ENCODE data around the gene SZRD1.
A peak's percentile ranks its signal among the peaks of the same experiment; 100 is the strongest.

The SZRD1 gene

DNA sequence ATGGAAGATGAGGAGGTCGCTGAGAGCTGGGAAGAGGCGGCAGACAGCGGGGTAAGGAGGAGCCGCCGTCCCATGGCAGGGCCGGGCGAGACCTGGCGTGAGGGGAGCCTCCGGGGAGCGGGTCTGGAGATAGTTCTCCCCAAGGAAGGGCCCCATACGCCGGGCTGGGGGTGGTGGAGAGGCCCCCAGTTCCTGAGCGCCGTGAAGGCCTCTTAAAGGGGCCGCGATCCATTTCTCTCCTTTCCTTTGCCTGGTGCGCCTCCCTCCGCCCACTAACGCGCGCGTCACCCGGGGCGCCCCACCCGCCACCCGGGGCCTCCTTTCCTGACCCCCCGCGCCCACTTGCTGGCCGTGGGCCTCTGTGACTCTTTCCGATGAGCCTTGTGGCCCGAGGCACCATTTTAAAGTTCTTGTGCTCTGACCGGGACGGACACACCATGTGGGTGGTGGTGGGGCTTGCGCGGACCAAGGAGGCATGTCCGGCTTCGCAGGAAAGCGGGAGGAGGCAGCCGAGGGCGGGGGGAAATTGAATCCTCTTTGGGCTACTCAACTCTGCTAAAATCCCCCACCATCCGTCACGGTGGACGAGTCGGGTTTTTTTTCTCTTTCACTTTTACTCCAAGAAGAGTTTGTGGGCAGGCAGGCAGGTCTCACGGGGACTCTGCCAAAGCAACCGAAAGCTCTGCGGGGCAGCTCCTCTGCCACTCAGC lies 371 bp downstream of the SZRD1 start:
- DNase-seq (ENCODE audit: low spot score) (peak; percentile 71), FAIRE-seq (no peak)

DNA sequence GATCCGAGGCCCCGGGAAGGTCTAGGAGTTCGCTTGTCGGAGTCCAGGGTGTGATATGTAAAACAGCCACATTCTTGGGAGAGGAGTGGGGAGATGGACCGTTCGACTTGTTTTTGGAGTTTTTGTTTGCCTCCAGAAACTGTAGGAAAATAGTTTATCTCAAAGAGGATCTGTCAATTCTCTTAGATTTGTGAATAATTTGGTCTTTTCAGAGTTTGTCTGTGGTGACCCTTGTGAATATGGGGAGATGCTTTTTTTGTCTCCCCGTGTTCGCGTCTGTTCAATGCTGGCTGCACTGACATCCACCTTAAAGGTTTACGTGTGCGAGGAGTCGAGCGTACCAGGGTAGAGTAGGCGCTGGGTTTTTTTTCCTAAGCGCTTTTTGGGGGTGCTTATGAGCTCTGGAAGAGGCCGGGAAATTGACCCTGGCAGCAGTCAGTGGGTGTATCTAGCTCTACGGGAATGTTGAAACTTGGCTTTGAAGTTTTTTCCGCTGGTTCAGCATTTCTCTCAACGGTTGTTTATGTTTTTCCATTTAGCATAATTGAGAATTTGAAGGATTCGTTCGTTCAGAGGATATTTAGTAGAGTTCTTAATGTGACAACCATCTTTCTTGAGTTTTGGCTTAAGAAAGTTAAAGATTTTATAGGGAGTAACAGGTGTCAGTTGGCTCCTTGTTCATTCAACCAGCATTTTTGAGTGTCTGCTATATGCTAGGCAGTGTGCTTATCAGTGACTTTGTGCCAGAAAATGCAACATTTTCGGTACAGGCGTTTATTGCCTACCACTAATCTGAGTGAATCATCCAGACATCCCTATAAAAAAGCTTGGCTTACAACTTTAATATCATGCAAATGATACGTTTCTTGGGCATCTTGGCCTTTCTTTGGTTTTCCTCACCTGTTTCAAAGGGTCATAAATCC lies 1.2 kb downstream of the SZRD1 start:
- DNase-seq (ENCODE audit: low spot score) (no peak), FAIRE-seq (no peak)

DNA sequence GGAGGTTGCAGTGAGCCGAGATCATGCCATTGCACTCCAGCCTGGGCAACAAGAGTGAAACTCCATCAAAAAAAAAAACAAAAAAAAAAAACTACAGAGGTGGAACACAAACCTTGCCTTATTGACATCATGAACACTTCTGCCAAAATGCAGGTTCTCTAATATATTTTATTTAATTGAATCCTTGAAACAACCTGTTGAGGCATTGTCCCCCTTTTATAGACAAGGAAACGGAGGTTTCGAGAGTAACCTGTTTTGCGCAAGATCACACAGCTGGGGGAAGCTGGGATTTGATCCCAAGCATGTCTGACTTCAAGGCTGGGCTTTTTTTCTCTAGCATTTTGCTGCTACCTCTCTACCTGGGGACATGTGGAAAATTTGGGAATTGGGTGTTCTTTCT lies 2.8 kb downstream of the SZRD1 start:
- no peak for DNase-seq (ENCODE audit: low spot score)
- no peak for FAIRE-seq

DNA sequence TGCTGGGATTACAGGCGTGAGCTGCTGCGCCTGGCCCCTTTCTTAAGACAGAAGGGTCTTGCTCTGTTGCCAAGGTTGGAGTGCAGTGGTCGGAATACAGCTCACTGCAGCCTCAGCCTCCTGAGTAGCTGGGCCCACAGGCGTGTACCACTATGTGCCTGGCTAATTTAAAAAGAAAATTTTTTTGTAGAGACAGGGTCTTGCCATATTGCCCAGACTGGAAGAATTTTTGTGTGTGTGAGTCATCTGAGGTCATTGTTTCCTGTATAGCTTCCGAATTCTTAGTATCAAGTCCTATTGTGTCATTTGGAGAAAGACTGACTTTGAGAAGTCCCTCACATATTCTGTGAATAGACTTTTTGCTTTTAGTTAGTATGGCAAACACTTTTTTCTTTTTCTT lies 4.7 kb downstream of the SZRD1 start:
- DNase-seq (ENCODE audit: low spot score): peak; percentile 43
- FAIRE-seq: no peak

DNA sequence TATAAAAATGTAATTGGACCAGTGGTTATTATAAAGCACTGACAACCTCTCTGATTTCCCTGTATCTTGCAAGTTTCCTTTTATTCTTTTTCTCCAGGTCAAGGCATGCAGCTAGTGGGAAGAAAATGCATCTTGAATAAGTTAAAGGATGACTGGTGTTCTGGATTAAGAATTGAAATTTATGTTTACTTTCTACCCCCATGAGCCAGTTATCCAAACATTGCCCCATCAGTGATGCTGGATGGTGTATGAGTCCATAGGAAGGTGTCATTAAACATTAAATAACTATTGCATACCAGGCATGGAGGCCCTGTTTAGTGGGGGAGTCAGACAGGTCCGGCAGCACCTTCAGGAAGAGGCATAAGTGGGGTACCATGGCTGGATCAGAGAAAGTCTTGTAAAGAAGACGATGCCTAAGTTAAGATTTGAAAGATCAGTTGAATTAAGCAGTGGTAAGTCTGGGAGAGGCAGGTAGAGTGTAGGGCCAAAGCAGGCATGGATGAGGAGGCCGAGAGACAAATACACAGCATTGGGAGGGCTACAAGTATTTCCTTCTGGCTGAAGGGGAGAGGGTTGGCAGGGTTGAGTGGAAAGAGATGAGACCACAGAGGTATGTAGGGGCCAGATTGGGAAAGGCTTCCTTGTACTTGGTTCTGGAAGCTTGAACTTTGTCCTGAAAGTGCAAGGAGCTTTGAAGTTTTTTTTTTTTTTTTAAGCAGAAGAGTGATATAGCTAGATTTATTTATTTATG lies 5.7 kb downstream of the SZRD1 start:
- DNase-seq (ENCODE audit: low spot score): no peak
- no peak for FAIRE-seq

DNA sequence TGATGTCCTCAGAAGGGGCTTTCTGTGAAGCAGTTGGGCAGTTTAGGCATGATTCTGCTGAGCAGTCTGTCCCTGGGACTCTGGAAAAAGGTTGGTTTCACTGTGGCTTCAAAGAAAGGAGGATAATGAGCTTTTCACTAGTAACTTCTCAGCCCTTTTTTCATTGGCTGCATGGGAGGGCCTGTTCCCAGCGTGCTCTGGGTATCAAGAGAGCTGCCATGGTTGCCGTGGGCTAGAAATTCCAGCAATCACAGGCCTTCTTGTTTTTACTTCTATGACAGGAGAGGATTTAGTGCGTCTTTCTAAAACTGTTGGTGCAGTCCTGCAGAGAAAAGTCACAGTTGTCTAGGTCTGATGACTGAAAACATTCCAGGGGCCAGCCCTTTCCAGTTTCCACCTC lies 7.2 kb downstream of the SZRD1 start:
- DNase-seq (ENCODE audit: low spot score): no peak
- no peak for FAIRE-seq

DNA sequence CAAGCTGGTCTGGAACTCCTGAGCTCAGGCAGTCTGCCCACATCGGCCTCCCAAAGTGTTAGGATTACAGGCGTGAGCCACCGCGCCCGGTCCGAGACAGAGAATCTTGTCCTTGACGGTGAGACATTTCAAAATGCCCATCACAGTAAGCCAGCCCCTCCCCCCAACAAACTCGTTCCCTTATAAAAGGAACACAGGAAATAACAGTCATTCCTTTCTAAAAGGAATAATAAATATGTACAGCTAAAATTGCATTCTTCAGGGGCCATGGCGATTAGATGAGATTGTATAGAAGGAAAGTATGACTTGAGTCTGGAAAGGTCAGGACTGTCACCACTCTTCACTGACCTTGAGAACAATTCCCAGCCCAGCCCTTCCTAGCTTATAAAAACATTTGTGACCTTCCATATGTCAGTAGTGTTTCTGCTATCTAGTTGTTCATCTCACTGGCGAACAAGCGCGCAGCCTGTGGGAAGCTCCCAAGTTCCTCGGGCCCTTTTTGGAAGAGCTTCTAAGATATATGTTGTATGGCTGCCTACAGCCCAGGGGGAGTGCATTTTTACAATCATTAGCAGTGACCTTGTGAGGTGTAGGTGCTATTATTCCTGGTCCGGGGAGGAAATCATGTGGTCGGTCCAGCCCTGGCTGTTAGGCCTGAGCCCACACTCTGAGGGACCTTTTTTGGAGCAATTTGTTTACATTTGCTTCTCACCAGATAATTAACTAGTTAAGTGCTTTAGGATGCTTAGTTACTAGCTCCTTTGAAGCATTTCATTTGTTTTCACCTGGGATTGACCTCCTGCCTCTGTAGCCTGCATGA lies 8.7 kb downstream of the SZRD1 start:
- DNase-seq (ENCODE audit: low spot score) (no peak), FAIRE-seq (no peak)

DNA sequence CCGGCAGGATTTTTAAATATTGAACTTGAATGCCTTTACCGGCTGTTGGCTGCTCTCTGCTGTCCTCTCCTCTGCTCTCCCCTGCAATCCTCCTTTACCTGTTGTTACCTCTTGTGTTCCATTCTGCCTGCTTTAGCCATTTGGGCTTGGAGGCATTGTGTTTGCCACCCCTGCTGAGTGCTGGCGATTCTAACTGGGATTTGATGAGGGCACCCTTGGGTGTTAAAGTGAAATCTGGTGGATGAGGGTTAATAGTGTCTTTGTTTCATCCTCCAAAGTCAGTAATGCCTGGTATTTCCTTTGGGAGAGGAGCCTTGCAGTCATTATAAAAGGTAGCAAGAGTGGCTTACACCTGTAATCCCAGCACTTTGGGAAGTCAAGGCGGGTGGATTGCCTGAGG lies 9.9 kb downstream of the SZRD1 start:
- DNase-seq (ENCODE audit: low spot score): no peak
- FAIRE-seq: no peak

DNA sequence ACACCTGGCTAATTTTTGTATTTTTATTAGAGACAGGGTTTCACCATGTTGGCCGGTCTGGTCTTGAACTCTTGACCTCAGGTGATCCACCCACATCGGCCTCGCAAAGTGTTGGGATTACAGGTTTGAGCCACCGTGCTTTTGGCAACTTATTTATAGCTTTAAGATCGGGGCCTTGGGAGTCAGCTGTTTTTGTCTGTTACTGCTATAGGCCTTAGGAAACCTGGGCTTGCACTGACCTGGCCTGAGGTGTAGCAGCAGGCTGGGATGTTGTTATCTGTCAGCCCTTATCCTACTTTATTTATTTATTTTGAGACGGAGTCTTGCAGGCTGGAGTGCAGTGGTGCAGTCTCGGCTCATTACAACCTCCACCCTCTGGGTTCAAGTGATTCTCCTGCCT lies 11.4 kb downstream of the SZRD1 start:
- DNase-seq (ENCODE audit: low spot score) (no peak), FAIRE-seq (no peak)

DNA sequence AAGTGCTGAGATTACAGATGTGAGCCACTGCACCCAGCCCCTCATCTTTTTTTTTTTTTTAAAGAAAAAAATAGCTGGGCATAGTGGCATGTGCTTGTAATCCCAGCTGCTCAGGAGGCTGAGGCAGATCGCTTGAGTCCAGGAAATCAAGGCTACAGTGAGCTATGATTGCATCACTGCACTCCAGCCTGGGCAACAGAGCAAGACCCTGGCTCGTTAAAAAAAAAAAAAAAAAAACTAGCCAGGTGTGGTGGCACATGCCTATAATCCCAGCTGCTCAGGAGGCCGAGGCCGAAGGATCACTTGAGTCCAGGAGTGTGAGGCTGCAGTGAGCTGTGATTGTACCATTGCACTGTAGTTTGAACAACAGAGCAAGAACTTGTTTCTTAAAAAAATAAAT lies 13.8 kb downstream of the SZRD1 start:
- FAIRE-seq (no peak), DNase-seq (ENCODE audit: low spot score) (no peak)

DNA sequence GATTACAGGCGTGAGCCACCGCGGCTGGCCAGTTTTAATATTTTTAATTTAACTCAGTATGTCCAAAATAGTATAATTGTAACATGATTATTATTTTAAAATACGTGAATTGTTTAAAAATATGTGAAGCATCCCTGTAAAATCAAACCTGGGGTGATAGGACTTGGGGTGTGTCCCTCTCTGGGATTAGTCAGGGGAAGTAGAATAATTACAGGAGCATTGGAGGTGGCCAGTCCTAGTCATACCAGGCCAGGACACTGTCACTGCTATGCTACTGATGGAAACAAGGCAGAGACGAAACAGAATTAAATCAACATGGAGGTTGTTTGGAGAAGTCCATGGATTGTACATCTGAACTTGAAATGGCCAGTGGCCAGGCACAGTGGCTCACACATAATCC lies 16.8 kb downstream of the SZRD1 start:
- FAIRE-seq (no peak), DNase-seq (ENCODE audit: low spot score) (no peak)

DNA sequence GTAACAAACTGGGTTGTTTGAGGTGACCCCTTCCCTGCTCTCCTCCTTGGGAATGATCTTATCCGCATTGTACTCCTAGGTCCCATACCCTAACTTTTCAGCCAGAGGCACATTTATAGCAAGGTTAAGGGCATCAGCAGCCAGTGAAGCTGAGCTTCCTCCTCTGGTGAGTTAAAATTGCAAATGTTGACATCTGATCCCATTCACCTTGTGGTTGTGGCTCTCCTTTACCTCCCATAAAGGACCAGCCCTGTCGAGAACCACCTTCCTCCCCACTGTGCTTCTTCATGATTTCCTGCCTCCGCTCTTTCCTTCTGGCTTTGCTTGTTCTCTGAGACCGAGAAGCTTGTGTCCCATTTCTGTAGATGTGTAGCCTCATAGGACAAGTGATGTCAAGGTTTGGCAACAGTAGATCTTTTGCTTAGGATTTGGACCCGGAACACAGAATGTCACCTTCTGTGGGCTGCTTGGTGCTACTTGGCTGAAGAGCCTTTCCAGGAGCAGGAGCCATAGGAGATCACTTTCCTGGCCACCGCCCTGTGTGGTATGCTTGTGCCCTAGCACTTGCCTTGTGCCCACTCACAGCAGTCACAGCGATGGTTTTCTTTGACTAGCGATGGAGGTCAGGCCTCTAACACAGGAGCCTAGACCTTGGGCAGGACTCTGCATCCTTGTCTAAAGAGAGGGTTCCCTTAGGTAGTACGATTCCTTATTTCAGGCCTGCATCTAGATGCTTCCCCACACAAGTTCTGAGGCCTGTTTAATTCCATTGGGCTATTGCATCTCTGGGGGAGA lies 18.8 kb downstream of the SZRD1 start:
- FAIRE-seq: no peak
- no peak for DNase-seq (ENCODE audit: low spot score)

DNA sequence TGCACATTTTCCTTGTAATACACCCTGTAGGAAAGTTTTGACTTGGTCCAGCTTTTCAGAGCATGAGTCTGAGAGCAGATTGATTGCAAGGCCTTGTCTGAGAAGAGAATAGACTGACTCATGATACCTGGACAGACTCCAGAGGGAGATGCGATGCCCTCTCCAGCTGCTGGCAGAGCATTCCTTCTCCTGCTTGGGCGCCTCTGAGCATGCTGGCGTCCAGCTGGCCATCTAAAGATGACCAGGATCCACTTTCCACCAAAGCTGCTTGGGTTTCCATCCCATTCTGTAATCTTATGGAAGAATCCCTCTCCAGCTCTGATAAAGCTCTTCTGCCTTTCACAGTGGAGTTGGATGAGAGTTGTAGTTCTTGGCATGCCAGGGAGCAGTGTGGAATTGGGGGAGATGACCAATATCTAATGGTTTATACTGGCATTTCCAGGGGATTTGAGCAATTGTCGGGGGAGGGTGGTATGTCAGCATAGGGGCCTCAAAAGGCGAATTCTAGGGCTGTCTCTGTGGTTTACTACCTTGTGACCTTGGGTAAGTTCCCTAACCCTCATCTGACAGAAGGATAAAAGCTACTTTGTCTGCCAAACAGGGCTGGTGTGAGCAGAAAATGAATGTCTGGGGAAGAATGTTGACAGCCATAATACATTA lies 19.5 kb downstream of the SZRD1 start:
- DNase-seq (ENCODE audit: low spot score) (peak; percentile 73), FAIRE-seq (peak; percentile 86)

DNA sequence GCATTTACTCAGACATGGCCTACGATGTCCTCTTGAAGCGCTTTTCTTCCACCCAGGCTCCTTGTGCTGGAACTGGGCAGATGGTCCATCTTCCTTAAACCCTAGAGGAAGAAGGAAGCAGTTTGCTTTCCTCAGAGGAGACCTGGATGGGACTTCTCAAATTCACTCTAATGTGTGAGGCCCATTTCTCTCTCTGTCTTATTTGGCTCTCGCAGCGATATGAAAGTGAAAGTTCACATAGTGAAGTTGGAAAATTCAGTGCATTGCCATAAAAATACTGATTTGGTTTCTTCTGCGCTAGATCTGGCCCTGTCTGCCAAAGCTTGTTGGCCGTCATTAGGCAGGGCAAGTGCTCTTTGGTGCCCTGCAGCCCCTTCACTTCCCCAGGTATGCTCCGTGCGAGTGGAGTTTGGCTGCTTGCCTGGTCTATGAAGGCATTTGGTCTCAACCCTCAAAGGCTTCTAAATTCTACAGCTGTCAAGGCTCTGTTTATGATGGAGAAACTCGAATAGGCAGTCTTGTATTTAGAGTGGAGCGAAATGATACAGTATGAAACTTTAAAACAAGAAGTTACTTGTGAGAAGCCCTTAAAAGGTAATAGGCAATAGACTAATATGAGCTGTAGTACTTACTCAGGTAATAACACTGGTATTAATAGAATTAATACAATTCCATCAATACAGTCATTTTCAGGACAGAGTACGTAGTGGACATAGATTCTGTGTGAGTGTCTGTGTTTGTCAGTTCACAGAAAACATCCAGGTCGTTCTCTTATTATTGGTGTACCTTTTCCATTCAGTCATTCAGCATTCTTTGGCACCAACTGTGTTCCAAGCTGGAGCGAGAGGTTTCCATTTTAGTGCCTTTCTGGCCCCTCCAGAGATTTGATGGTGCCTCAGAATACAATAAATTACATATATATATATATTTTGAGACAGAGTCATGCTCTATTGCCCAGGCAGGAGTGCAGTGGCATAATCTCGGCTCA lies 20.5 kb downstream of the SZRD1 start:
- FAIRE-seq (no peak), DNase-seq (ENCODE audit: low spot score) (no peak)

DNA sequence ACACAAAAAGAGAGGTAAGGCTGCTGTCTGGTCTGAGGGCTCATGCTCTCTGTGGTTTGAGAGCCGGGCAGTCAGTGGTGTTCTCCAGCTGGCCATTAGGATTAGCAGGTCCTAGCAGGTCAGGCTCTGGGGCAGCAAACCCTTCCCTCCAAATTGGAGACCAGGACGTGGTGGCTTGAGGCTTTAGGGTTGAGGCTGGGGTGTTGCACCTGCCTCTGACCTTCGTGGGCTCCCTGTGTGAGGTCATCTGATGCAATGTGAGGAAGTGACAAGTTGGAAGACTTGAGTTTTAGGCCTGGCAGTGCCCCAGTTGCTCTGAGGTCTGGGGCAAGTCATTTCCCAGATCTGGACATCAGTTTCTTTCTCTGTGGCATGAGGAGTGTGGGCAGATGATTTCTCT lies 24.4 kb downstream of the SZRD1 start:
- DNase-seq (ENCODE audit: low spot score): no peak
- FAIRE-seq: no peak

DNA sequence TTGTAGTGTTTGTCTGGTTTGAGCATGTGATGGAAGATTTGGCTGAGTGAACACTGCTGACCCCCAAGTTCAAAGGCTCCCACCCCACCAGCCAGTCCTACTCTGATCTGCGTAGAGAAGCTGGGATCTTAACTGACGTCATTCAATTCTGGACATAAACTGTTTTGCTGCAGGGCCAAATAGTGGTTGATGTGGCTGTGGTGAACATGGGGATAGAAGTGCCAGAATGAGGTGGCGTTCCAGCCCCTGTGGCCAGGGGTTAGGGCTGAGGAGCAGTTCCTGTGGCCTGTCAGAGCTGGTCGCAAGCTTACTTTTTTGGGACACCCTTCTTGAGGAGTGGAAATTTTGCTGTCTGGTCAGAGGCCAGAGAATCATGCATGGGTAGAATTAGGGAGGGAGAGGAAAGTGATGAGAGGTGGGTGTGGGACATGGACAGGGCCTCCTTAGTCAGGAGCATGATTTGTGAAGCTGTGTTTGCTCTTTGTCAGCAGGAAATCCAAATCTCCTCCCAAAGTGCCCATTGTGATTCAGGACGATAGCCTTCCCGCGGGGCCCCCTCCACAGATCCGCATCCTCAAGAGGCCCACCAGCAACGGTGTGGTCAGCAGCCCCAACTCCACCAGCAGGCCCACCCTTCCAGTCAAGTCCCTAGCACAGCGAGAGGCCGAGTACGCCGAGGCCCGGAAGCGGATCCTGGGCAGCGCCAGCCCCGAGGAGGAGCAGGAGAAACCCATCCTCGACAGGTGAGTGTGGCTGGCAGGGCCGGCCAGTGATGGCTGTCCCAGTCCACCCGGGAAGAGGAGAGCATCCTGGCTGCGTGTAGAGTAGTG lies 25.9 kb downstream of the SZRD1 start:
- no peak for FAIRE-seq
- DNase-seq (ENCODE audit: low spot score): no peak

DNA sequence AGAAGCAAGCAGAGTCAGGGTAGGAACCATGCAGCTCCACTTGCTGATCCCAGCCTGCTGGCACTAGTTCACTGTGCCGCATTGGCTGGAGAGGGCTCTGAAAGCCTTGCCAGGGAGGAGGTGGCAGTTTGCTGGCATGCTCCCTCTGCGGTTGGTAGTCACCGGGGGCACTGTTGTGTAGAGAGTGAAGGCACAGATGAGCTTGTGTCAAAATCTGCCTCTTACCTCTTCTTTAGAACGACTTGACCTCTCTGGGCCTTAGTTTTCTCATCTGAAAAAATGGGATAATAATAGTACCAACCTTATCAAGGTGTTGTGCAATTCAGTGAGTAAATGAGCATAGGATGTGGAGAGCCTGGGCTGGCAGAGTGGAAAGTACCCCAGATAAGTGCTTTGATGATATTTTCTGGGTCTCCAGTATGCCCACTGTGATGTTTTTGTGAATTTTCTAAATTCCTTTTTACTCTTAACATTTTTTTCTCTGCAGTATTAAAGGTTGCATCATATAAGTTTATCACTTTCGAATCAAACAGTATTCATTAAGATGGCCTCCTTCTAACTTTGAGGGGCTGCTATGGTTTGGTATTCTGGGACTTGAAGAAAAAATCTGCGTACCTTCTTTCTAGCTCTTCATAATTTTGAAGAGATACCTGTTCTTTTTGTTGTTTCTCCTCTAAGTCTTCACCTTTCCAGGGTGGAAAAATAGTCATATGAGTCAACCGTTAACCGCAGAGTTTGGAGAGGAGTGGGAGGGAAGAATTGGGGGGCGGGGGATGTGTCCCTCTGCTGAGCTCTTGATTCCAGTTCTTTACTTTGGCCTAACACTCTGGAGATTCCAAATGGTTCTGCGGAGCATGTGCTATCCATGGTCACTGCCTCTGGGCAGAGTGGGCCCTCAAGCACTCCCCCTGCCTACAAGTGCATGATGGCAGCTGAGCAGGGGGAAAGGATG lies 26.8 kb downstream of the SZRD1 start:
- no peak for FAIRE-seq
- no peak for DNase-seq (ENCODE audit: low spot score)

Data from RCC 7860 (cell line).